HFF-Myc (cell line): ENCODE measurements around the gene LIN7B.

Experiments used
- DNase-seq: peaks from one replicate; pipeline ENCODE4 v3.0.0-alpha.2; 2011; ENCODE audit warnings: low read depth; ENCODE audit errors: extremely low read depth
- H3K4me3 ChIP-seq: replicated peaks from 2 replicates; pipeline ENCODE4 v1.5.1; 2011; ENCODE audit warnings: low read depth, mild to moderate bottlenecking, control low read depth, low read length
- CTCF ChIP-seq: IDR thresholded peaks from 2 replicates; pipeline ENCODE4 v1.5.1; 2012; ENCODE audit warnings: mild to moderate bottlenecking, low read depth, low read length, control low read depth; ENCODE audit errors: missing control alignments

Gene LIN7B

DNA sequence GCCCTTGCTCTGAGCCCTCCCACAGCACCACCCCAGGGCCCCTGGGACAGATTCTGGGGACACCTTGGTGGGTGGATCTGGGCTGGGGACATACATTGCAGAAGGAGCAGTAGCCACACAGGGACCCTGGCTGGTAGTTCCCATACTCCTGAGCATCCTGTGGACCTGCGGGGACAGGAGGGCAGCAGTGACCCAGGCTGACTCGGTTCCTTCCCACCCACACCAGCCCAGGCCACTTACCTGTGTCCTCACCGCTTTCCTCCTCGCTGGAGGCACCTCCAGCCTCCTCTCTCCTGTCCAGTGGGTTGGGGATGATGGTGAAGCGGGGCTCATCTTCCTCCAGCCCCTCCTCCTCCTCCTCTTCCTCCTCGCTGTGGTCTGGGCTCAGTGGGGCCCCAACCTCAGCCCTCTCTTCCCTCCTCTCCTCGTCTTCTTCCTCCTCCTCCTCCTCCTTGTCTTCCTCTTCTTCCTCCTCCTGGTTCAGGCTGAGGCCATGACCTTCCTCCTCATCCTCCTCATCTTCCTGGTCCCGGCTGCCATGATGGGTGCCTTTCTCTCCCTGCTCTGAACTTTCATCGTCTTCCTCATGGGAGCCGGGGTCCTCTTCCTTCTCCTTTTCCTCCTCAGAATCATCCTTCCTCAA is 39.1 kb downstream of the LIN7B start:
- DNase-seq = no peak
- no peak for TF ChIP-seq CTCF

GRCh38 chr19:49154279-49154678 is 40.1 kb downstream of the LIN7B start:
- TF ChIP-seq CTCF = no peak
- DNase-seq = no peak
- no peak overlapping the region for H3K4me3 ChIP-seq

More for the DNA sequence above, 39.1 kb downstream of the LIN7B start:
- no peak overlapping the region for H3K4me3 ChIP-seq

GRCh38 chr19:49155005-49155819 is 41.0 kb downstream of the LIN7B start, which contains the start of gene HRC:
Gene HRC (minus strand): TSS chr19:49155396. CDS start chr19:49155237, 159 bp downstream.
- TF ChIP-seq CTCF = no peak
- DNase-seq = no peak
- no peak within 1 kb of the TSS for H3K4me3 ChIP-seq

DNA sequence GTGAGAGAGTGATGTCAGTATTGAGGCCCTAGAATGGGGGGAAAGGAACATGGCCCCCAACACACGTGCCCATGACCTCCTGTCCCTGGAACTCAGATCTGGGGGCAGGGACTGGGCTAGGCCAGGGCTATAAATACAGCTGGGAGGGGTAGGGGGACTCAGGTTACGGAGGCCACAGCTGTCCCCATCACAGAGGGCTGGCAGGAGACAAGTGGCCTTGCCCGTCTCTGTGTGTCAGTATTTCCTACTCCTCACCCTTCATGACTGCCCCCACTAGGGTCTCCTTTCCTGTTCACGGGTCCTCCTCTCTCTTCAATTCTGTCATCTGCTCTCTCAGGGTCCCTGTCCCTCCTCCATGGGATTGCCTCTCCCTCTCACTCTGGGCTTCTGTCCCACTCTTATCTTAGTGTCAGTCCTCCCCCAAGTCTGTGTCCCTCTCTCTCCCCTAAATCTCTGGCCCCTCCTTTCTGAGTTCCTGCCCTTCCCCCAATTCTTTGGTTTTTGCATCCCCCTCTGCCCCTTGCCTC is 41.7 kb downstream of the LIN7B start:
- no peak for DNase-seq
- no peak overlapping the region for H3K4me3 ChIP-seq
- TF ChIP-seq CTCF = no peak

DNA sequence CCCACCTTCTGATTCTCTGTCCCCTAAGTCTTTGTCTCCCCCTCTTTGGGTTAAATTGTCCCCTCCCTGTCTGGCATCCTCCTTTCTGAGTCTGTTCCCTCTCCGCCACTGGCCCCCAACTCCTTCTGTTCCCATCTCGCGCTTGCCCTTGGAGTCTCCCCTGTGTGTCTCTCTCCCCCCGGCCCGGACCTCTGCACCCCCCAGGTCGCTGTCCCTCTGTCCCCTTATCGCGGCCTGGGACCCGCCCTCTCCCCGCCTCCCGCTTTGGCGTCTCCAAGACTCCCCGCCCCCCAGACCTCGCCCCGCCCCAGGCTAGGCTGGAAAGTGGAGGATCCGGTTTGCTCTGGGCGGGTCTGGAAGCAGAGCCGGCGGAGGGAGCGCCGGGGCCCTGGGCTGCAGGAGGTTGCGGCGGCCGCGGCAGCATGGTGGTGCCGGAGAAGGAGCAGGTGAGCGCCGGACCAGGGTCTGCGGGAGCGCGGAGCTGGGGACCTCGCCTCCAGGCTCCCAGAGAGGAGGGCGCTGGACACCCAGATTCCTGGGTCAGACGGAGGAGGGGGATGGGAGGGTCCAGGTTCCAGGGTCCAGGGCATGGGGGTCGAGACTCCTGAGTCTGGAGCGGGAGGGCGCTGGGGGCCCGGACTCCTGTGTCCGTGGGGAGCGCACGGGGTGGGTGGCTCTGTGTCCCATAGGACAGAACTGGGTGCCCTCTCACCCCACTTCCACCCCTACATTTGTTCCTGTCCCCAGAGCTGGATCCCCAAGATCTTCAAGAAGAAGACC is 43.5 kb downstream of the LIN7B start, which contains the start of gene TRPM4:
TSS of gene TRPM4 (plus strand) at position 348 of the 780 bp plus-strand sequence. CDS start at position 423, 75 bp downstream.
- no peak for DNase-seq
- peak within 1 kb of the TSS; percentile 69 for H3K4me3 ChIP-seq
- no peak for TF ChIP-seq CTCF

- no peak for DNase-seq
- no peak overlapping the region for H3K4me3 ChIP-seq
- no peak for TF ChIP-seq CTCF
These were observed 46.5 kb downstream of the LIN7B start for GRCh38 chr19:49160450-49161189.
